ENCODE data around the gene PLEKHG1.

GRCh38 chr6:150607329-150607650 is 7.6 kb downstream of the PLEKHG1 start:
- no peak for TF ChIP-seq EP300 (IDR thresholded peaks at IDR 0.05)
- no peak for TF ChIP-seq CTCF (IDR thresholded peaks at IDR 0.05)
- TF ChIP-seq POLR2AphosphoS5 (IDR thresholded peaks at IDR 0.05): no peak

Data from sigmoid colon (tissue), 4 donors.